Endometrial microvascular endothelial cells (primary cell): ENCODE measurements around the gene SULT1C3. TPM values are rescaled to one million over a fixed set of nuclear protein-coding genes. Genes with fewer than 3 reads are reported as not detected.

ENCODE experiments used
- in situ Hi-C: cut with HindIII; loops from 2 replicates; pipeline ENCODE4 v1.10.0; 2017; ENCODE audit warnings: low sequenced_read_pairs, low pct_unique_long_range_greater_than_20kb; ENCODE audit errors: inconsistent ontology term
- total RNA-seq: library from RNA; depleted of rRNA; stranded (reverse); fragments of >200 nt; gene quantifications from one replicate; pipeline ENCODE4 v1.2.3, GENCODE V29; 2015; ENCODE audit errors: inconsistent ontology term

SULT1C3 gene
- total RNA-seq, 1 donor from 2014 or later: not detected

GRCh38 chr2:108285616-108286015 lies 45.8 kb downstream of the SULT1C3 start:
- in situ Hi-C loops: no loop called here

DNA sequence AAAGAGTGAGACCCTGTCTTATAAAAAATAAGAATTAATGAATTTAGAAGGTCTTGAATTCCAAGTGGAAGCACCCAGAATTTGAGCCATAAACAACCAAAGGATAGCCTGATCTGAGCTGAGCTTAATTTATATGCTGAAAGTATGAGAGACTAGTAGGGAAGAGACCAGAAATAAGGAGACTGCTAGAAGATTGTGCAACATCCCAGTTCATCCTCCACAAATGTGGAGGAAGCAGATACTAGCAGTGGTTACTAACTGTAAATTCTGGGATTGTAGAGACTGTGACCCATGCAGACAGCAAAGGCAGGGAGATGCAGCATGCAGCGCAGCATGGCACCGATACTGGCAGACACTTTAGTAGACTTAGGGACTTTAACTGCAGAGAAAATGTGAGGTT lies 47.4 kb downstream of the SULT1C3 start:
- in situ Hi-C loops: no loop called here

DNA sequence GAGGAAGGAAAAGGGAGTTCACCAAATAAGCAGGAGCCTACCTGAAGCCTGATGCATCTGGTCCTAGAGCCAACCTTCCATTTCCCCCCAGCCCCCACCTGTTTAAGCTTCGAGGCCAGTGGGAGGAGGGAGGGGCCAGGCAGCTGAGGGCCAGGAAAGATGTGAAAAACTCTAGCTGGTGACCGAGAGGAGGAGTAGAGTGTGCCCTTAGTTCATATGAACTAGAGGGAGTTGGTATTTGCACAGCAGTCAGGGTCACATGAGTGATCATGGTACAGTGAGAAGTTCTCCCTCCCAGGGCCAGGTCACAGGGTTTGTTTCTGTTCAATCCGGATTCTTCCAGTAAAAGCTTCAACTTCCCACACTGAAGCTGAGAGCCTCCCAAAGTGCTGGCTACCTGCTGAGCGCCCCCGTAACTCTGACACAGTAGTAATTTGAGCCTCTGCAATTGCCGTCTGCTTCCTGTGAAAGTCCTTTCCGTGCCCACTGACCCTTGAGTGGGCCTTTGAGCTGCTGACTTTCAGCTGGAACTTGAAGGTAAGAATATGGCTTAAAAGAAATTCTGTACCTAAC lies 48.9 kb downstream of the SULT1C3 start, which contains the start of gene SULT1C2:
SULT1C2 (plus strand) TSS at position 362 of the 573 bp plus-strand sequence. CDS start 4,773 bp downstream, outside the sequence.
- in situ Hi-C loops: no loop called here

GRCh38 chr2:108293850-108294249 lies 54.1 kb downstream of the SULT1C3 start:
- in situ Hi-C loops: no loop called here

GRCh38 chr2:108297436-108298141 lies 57.8 kb downstream of the SULT1C3 start:
- in situ Hi-C loops: no loop called here

DNA sequence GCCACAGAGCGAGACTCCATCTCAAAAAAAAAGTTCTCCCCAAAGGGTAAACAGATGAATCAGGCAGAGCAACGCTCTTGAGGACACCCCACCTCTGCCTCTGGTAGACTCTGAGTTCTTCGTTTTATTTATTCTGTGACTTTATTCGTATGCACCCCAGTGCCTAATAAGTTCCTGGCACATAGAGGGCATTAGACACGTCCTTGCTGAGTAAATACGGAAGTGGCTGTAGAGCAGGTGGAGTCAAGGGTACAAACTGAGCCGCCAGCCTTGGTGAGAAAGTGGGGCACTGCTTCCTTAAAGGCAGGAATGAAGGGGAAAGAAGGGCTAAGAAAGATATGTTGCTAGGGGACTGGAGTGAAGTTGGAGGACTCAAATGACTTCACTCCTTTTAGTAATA lies 61.8 kb downstream of the SULT1C3 start:
- in situ Hi-C loops: no loop called here

DNA sequence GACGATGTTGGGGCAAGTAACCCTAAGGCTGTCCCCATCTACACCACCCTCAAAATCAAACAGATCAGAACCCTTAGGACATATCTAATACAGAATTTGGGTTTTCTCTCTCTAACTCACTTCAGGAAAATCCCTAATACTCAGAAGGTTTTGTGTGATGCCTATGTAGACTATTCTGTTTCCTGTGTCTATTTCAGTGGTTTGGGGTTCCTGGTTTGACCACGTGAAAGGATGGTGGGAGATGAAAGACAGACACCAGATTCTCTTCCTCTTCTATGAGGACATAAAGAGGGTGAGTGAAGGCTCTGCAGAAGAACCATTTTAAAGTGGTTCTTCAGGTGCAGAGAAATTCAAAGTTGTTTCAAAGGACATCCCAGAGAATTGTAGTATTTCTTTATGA lies 65.2 kb downstream of the SULT1C3 start:
- in situ Hi-C loops: no loop called here

- in situ Hi-C loops: no loop called here
These were observed 66.1 kb downstream of the SULT1C3 start for GRCh38 chr2:108305901-108306300.

DNA sequence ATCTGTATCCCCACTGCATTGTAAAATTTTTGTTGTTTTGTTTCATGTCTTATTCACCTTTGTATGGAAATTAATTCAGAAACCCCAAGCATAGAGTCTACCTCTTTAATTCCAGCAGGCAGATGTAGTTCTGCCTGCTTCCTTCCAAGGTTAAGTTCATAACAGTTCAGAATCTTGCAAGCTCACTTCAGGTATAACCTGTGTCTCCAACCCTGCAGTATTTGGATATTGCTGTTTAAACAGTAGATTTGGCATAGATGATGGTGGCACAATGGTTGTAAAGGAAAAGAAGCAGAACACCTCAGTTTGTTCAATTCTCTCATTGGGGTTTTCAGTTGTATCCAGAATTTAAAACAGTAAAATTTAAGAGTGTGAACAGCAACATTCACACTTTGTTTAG lies 70.1 kb downstream of the SULT1C3 start:
- in situ Hi-C loops: no loop called here

Other genes with a start within 250 kb of the SULT1C3 start
- not detected for gene SULT1C2, start 48.9 kb downstream of the SULT1C3 start, total RNA-seq
- 4.1 TPM for gene SULT1C4, start 138.0 kb downstream of the SULT1C3 start, total RNA-seq
- 7.1 TPM for gene GCC2, start 209.2 kb downstream of the SULT1C3 start, total RNA-seq